ENCODE data around the gene RPN2. TPM values are rescaled to one million over a fixed set of nuclear protein-coding genes. Genes with fewer than 3 reads are reported as not detected.
A peak's percentile ranks its signal among the peaks of the same experiment; 100 is the strongest.
"Not testable (repeated sequence)": the region's sequence is repeated elsewhere in the genome, so short reads cannot be mapped to it uniquely, and the experiment has no call there.

The RPN2 gene
- 724 and 791 TPM in 2 replicates for total RNA-seq (2014; rRNA removed; shearing (Covaris generic))

GRCh38 chr20:37178839-37179682 is at the start of gene RPN2, which contains the start of gene MROH8:
Gene RPN2, plus strand, starts transcription at chr20:37179330. Its CDS starts 27 bp downstream, at chr20:37179357.
Gene MROH8, minus strand, starts transcription at chr20:37179548.
- DNase-seq (ENCODE audit: low read depth), result peak; percentile 99

GRCh38 chr20:37131486-37131885 is 47.6 kb upstream of the RPN2 start:
- no peak for DNase-seq (ENCODE audit: low read depth)

GRCh38 chr20:37133952-37134351 is 45.2 kb upstream of the RPN2 start:
- DNase-seq (ENCODE audit: low read depth), result no peak

- no peak for DNase-seq (ENCODE audit: low read depth)
These were observed 41.6 kb upstream of the RPN2 start for GRCh38 chr20:37137547-37137946.

GRCh38 chr20:37142708-37143107 is 36.4 kb upstream of the RPN2 start:
- DNase-seq (ENCODE audit: low read depth), result peak; percentile 70

- DNase-seq (ENCODE audit: low read depth), result no peak
These were observed 34.2 kb upstream of the RPN2 start for GRCh38 chr20:37144856-37145404.

GRCh38 chr20:37147250-37147649 is 31.9 kb upstream of the RPN2 start:
- DNase-seq (ENCODE audit: low read depth), result no peak

GRCh38 chr20:37150864-37151263 is 28.3 kb upstream of the RPN2 start:
- not testable (repeated sequence) for DNase-seq (ENCODE audit: low read depth)

- DNase-seq (ENCODE audit: low read depth), result no peak
These were observed 27.6 kb upstream of the RPN2 start for GRCh38 chr20:37151529-37151928.

GRCh38 chr20:37152284-37152683 is 26.8 kb upstream of the RPN2 start:
- no peak for DNase-seq (ENCODE audit: low read depth)

GRCh38 chr20:37154684-37155298 is 24.3 kb upstream of the RPN2 start:
- no peak for DNase-seq (ENCODE audit: low read depth)

GRCh38 chr20:37155987-37156386 is 23.1 kb upstream of the RPN2 start:
- DNase-seq (ENCODE audit: low read depth), result no peak

- DNase-seq (ENCODE audit: low read depth), result no peak
These were observed 20.9 kb upstream of the RPN2 start for GRCh38 chr20:37158248-37158647.

GRCh38 chr20:37160683-37161082 is 18.4 kb upstream of the RPN2 start:
- DNase-seq (ENCODE audit: low read depth), result no peak

GRCh38 chr20:37161830-37162549 is 17.1 kb upstream of the RPN2 start:
- peak; percentile 26 for DNase-seq (ENCODE audit: low read depth)

- no peak for DNase-seq (ENCODE audit: low read depth)
These were observed 16.5 kb upstream of the RPN2 start for GRCh38 chr20:37162646-37163045.

- no peak for DNase-seq (ENCODE audit: low read depth)
These were observed 15.1 kb upstream of the RPN2 start for GRCh38 chr20:37163832-37164554.

GRCh38 chr20:37165031-37165430 is 14.1 kb upstream of the RPN2 start:
- no peak for DNase-seq (ENCODE audit: low read depth)

GRCh38 chr20:37166867-37167266 is 12.3 kb upstream of the RPN2 start:
- DNase-seq (ENCODE audit: low read depth), result no peak

- DNase-seq (ENCODE audit: low read depth), result no peak
These were observed 6.3 kb upstream of the RPN2 start for GRCh38 chr20:37172836-37173235.
